C4-2B (cell line): ENCODE measurements around the gene CZIB.

Experiments
- H3K27ac ChIP-seq: fragments of 450-650 bp; 2 replicates; pipeline ENCODE4 v1.5.1; 2017
- ZFX ChIP-seq: fragments of 450-650 bp; IDR thresholded peaks from 2 replicates; pipeline ENCODE4 v1.6.1; 2017
- TF ChIP-seq, protein P1 (sequence below): fragments of 450-650 bp; conservative IDR thresholded peaks from 2 replicates; pipeline ENCODE4 v1.5.1; 2017; ENCODE audit warnings: mild to moderate bottlenecking

Gene CZIB

DNA sequence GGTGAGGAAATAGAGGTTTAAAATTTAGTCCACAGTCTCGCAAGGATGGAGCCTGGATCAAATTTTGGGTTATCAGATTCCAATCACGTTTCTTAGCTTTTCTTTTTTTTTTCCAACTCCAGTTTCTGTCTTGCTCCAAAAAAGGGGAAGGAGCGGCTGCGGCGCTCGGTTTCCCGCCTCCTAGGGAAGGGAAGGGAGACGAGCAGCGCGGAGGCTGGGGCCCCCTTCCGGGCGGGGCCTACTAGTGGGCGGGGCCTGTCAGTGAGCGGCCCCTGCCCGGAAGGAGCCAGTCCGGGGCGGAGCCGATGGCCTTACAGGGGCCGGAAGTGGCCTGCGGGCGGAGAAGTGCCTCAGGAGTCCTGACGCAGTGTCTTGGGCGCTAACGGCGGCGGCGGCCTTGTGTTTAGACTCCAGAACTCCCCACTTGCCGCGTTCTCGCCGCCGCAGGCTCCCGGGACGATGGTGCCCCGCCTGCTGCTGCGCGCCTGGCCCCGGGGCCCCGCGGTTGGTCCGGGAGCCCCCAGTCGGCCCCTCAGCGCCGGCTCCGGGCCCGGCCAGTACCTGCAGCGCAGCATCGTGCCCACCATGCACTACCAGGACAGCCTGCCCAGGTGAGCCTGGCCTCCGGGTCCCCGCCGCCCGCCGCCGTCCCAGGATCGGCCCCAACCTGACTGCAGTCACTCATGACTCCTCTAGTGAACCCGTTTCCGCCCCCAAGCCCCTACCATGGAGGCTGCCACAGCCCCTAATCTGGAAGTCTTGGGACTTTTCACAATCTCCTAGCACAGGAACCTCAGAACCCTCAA lies 23.7 kb downstream of the CZIB start, which contains the start of gene CPT2:
CPT2 (plus strand) TSS at position 340 of the 806 bp plus-strand sequence; CDS start at position 460, 120 bp downstream.
- peak within 1 kb of the TSS; percentile 98 for H3K27ac ChIP-seq

DNA sequence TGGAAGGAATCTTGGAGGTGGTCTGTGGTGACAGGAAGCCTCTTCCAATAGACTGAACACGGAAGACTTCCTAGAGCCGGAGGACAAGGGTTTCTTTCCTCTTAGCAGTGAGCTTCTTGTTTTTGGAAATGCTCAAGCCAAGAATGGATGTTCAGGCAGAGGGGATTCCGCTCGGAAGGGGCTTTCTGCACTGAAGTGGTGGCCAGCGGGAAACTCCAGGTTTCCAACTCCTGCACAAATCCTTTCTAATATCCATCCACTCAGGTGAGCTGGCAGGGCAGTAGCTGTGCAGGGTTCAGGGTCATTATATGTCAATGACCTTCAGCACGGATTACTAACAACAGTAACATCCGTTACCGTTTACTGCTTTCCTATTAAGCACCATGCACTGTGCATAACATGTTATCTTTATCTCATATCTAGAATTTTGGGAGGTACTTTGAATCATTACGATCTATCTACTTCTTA lies 24.4 kb downstream of the CZIB start:
- TF ChIP-seq, protein P1, sequence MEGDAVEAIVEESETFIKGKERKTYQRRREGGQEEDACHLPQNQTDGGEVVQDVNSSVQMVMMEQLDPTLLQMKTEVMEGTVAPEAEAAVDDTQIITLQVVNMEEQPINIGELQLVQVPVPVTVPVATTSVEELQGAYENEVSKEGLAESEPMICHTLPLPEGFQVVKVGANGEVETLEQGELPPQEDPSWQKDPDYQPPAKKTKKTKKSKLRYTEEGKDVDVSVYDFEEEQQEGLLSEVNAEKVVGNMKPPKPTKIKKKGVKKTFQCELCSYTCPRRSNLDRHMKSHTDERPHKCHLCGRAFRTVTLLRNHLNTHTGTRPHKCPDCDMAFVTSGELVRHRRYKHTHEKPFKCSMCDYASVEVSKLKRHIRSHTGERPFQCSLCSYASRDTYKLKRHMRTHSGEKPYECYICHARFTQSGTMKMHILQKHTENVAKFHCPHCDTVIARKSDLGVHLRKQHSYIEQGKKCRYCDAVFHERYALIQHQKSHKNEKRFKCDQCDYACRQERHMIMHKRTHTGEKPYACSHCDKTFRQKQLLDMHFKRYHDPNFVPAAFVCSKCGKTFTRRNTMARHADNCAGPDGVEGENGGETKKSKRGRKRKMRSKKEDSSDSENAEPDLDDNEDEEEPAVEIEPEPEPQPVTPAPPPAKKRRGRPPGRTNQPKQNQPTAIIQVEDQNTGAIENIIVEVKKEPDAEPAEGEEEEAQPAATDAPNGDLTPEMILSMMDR, result no peak
- TF ChIP-seq ZFX, result no peak
- H3K27ac ChIP-seq, result peak overlapping the region; percentile 98

More for the DNA sequence above, 23.7 kb downstream of the CZIB start, which contains the start of gene CPT2:
- TF ChIP-seq, protein P1, result no peak; the same call in 1 of the 2 replicates
- TF ChIP-seq ZFX, result peak; percentile 75

DNA sequence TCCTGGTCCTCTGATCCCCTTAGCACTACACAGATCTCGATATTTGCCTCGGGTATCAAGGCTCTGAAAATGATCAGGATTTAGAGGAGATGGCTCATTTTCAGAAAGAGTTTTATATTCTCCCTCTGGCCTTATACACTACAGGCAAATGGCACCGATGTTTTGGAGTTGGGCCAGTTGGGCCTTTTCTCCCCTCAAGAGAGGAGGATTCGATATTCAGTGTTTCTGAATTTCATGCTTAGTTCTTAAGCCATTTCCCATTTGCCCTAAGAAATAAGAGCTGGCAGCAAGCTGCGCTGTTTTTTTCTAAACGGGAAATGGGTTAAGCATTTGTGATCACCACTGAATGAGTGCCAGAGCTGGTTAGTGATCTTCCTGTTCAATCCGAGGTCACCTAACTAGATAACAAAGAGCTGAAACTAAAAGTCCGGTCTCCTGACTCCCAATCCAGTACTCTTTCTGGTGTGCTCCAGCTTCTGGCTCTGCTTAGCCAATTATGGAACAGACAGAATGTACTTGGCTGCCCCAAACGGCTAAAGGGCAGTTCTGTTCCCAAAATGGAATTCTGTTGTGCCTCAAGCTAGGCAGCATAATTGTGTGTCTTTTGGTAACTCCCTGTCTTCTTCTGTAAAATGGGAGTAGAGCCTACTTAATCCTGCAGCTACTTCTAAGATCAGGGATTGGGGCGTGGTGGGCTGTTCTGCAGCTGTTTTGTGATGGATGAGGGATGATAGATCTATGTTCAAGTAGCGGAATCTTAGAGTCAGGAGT lies 25.0 kb downstream of the CZIB start:
- TF ChIP-seq ZFX, result no peak
- TF ChIP-seq, protein P1, result no peak
- peak overlapping the region; percentile 98; the same call in 1 of the 2 replicates for H3K27ac ChIP-seq

DNA sequence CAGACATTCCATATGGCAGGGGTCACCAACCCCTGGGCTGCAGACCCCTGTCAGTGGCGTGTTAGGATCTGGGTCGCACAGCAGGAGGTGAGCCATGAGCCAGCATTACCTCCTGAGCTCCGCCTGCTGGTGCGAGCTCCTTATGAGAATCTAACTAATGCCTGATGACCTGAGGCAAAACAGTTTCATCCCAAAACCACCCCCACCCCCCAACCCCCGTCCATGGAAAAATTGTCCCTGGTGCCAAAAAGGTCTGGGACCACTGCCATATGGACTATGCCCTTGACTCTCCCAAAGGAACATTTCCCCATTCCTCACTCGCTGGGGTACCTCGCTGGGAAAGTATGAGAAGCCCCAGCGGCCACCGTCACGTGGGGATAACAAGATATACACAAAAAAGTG lies 30.2 kb downstream of the CZIB start:
- TF ChIP-seq ZFX, result no peak
- TF ChIP-seq, protein P1, result no peak

DNA sequence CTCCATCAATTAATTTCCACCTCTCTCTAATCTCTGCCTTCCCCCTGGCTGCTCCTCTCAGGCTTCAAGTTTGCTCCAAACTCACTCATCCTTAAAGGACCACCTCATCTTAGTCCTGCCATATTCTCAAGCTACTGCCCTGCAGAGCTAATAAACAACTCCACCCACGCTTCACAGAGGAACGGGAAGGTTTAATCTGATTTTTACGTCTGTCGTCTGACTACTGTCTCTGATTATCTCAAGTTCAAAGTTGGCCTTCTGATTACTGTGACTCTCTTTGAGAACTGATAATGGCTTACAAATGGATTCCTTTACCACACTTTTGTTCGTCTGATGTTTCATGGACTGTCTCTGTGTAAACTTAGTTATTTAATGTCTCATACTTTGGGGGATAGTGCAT lies 31.4 kb downstream of the CZIB start:
- TF ChIP-seq ZFX, result no peak
- TF ChIP-seq, protein P1, result no peak
- no peak overlapping the region for H3K27ac ChIP-seq

More for the DNA sequence above, 30.2 kb downstream of the CZIB start:
- H3K27ac ChIP-seq, result no peak overlapping the region

DNA sequence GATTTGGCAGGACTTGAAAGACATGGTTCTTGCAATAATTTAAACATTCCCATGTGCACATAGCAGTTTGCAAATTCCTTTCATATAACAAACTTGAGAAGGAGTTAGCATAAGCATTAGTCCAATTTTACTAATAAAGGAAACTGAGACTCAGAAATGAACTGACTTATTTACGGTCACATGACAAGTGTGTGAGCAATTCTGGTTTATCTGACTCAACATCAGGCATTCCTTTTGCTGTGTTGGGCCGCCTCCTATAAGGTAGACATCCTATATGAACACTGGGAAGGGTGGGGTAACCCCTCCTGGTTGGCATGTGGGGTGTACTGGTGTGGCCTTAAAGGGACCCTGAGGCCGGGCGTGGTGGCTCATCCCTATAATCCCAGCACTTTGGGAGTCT lies 32.3 kb downstream of the CZIB start:
- TF ChIP-seq, protein P1, result no peak
- TF ChIP-seq ZFX, result no peak
- H3K27ac ChIP-seq, result no peak overlapping the region

DNA sequence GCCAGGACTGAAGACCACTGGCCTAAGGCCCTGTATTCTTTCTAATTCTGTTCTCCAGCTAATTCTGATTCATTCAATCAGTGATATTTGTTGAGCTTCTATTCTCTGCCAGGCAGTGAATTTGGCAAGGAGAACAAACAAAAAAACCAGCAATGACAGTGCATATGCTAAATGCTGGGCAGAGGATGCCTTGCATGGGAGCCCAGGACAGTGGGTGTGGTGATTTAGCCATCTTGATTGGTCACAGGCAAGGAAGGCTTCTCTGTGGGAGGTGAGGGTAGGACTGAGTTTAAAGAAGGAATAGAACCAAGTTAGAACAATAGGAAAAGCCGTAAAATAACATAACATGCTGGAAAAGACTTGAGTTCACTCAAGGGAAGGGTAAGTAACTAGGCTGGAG lies 33.0 kb downstream of the CZIB start:
- H3K27ac ChIP-seq, result no peak overlapping the region
- TF ChIP-seq, protein P1, result no peak
- TF ChIP-seq ZFX, result no peak
